Gastroesophageal sphincter (tissue), 4 donors: ENCODE measurements around the gene MEIS2. TPM values are rescaled to one million over a fixed set of nuclear protein-coding genes. Genes with fewer than 3 reads are reported as not detected.
A peak's percentile ranks its signal among the peaks of the same experiment; 100 is the strongest.

Experiments
- ATAC-seq: fragments of 150-250 bp; one replicate; pipeline ENCODE4 v1.9.1; 2016; ENCODE audit warnings: mild to moderate bottlenecking, moderate library complexity
- H3K27ac ChIP-seq, 4 donors: fragments of 200-600 bp; sonication (generic) in 3 of 4; 1 replicate in 3 of 4; 2 replicates in 1 of 4; pipeline ENCODE4 v1.5.1; 2016 to 2019
- H3K27me3 ChIP-seq: fragments of 200-600 bp; sonication (generic); one replicate; pipeline ENCODE4 v1.5.1; 2019
- H3K36me3 ChIP-seq, 2 donors: fragments of 200-600 bp; sonication (generic); one replicate each; pipeline ENCODE4 v1.5.1; 2019; ENCODE audit warnings: control low read depth in 1 of 2
- H3K4me1 ChIP-seq, 3 donors: fragments of 200-600 bp; sonication (generic); 1 replicate in 2 of 3; 2 replicates in 1 of 3; pipeline ENCODE4 v1.5.1; 2016 to 2019; ENCODE audit warnings: control low read depth in 2 of 3
- H3K4me3 ChIP-seq, 2 donors: fragments of 200-600 bp; sonication (generic); one replicate each; pipeline ENCODE4 v1.5.1; 2019; ENCODE audit warnings: mild to moderate bottlenecking in 1 of 2, moderate library complexity in 1 of 2
- H3K9me3 ChIP-seq, 3 donors: fragments of 200-600 bp; sonication (generic); one replicate each; pipeline ENCODE4 v1.5.1; 2017 to 2019; ENCODE audit warnings: control low read depth in 2 of 3
- EP300 ChIP-seq: sonication (generic); formaldehyde crosslinking; IDR thresholded peaks from one replicate; pipeline ENCODE4 v1.6.1; 2017; ENCODE audit warnings: antibody characterized with exemption, mild to moderate bottlenecking
- POLR2A ChIP-seq, 2 donors: fragments of 450-650 bp; IDR thresholded peaks; one replicate each; pipeline ENCODE4 v1.6.1; 2017; ENCODE audit warnings: antibody characterized with exemption in 2 of 2, mild to moderate bottlenecking in 2 of 2, moderate library complexity in 1 of 2
- POLR2AphosphoS5 ChIP-seq: sonication (generic); formaldehyde crosslinking; IDR thresholded peaks from one replicate; pipeline ENCODE4 v1.6.1; 2017; ENCODE audit warnings: antibody characterized with exemption
- WGBS, 2 donors: methylation state at CpG; one replicate each; pipeline ENCODE4 v1.1.5; 2018; ENCODE audit warnings: low coverage in 1 of 2; 5-methylcytosine and 5-hydroxymethylcytosine counted together
- total RNA-seq, 4 donors: library from RNA; depleted of rRNA; stranded (reverse); fragments of >200 nt; gene quantifications; one replicate each; pipeline ENCODE4 v1.1.0, GENCODE V29; 2016
- TF ChIP-seq, protein P1 (sequence below), 4 experiments: fragments of 200-600 bp in 2 of 4; fragments of 450-650 bp in 2 of 4; sonication (generic) in 1 of 4; IDR thresholded peaks; one replicate each; pipeline ENCODE4 v1.5.1; 2017 to 2019; ENCODE audit warnings: antibody characterized with exemption in 4 of 4, mild to moderate bottlenecking in 2 of 4, moderate library complexity in 2 of 4

The MEIS2 gene
- total RNA-seq, 4 donors from 2014 or later, result 43.1 to 108 (median 85.7) TPM

DNA sequence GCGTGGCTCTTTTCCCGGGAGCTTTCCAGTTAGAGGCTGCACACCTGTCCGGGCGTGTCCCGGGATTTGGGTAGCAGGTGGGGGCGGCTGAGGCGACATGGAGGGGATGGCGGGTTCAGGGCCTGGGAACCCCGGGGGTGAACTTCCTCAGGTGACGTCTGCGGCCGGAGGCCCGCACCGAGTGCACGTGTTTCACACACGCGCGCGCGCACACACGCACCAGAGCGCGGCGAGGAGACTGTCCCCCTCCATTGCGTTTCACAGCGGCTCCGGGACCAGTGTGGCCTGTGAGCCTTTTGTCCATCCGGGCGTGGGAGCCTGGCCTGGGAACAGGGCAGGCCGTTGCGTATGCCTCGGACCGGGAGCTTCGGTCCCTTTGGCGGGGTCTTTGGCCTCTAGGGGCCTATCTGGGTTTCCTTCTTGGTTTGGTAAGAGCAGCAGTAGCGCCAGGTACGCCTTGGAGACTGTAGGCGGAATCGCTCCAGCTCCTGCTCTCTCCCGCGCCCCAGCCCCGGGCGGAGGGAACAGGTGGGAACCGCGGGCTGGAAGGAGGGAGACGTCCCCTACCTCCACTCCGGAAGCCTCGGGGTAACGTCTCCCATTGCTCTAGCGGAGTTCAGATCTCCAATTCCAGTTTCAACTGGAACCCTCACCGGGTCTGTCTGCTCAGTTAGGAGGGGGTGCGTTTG, 220.0 kb downstream of the MEIS2 start:
- Histone ChIP-seq H3K27ac (no peak overlapping the region), H3K4me3 (no peak overlapping the region), H3K27me3 (peaks cover 42% of the 10 kb centered on the region), H3K36me3 (no peaks in the 10 kb centered on the region), H3K4me1 (peaks cover 0 to 33% (median 3%) of the 10 kb centered on the region in 3 donors), H3K9me3 (no peaks in the 10 kb centered on the region)
- TF ChIP-seq POLR2AphosphoS5 (no peak), EP300 (no peak), POLR2A (IDR thresholded peaks at IDR 0.05) (no peak)
- TF ChIP-seq, protein P1, sequence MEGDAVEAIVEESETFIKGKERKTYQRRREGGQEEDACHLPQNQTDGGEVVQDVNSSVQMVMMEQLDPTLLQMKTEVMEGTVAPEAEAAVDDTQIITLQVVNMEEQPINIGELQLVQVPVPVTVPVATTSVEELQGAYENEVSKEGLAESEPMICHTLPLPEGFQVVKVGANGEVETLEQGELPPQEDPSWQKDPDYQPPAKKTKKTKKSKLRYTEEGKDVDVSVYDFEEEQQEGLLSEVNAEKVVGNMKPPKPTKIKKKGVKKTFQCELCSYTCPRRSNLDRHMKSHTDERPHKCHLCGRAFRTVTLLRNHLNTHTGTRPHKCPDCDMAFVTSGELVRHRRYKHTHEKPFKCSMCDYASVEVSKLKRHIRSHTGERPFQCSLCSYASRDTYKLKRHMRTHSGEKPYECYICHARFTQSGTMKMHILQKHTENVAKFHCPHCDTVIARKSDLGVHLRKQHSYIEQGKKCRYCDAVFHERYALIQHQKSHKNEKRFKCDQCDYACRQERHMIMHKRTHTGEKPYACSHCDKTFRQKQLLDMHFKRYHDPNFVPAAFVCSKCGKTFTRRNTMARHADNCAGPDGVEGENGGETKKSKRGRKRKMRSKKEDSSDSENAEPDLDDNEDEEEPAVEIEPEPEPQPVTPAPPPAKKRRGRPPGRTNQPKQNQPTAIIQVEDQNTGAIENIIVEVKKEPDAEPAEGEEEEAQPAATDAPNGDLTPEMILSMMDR (IDR thresholded peaks at IDR 0.05), result no peak
- ATAC-seq, result no peak
- WGBS, 2 donors, result 68 to 90% methylated on average over 2 to 16 of the region's 52 CpGs

DNA sequence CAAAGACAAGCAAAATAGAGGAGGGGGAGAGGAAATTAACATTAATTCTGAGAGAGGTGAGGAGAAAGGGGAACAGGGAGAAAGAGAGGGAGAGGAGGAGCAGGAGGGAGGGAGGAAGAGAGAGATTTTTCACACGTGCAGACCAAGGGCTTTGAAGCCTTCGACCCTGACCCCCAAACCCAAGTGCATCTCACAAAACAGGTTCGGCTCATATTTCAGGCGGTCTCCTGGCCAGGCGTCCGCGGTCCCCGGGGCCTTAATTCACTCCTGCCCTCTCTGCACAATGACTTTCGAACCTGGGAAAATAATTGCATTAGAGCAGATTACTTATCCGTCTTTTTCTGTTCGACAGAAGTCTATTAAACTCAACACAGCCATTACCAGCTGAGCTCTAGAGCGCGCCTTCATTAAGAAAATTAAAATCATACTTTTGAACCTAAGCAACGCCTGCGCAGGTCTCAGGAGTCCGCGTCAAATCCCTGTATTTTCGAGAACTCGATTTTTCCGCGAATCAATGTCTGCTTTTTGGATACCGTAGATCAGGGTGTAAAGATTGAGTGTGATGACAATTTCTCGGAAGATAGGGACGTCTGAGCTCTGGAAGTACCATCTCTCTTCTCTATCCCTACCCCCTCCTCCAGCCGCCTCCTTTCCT, 220.7 kb downstream of the MEIS2 start:
- no peak overlapping the region for H3K4me3 ChIP-seq
- H3K4me1 ChIP-seq, result peaks cover 0 to 30% (median 3%) of the 10 kb centered on the region in 3 donors
- ATAC-seq, result no peak
- WGBS, 2 donors, result 71 to 79% methylated on average over 19 of the region's 25 CpGs
- H3K27me3 ChIP-seq, result peaks cover 42% of the 10 kb centered on the region
- no peaks in the 10 kb centered on the region for H3K9me3 ChIP-seq
- TF ChIP-seq, protein P1 (IDR thresholded peaks at IDR 0.05), result no peak
- no peak for TF ChIP-seq POLR2AphosphoS5
- no peak for TF ChIP-seq POLR2A (IDR thresholded peaks at IDR 0.05)
- H3K36me3 ChIP-seq, result no peaks in the 10 kb centered on the region
- H3K27ac ChIP-seq, result no peak overlapping the region

DNA sequence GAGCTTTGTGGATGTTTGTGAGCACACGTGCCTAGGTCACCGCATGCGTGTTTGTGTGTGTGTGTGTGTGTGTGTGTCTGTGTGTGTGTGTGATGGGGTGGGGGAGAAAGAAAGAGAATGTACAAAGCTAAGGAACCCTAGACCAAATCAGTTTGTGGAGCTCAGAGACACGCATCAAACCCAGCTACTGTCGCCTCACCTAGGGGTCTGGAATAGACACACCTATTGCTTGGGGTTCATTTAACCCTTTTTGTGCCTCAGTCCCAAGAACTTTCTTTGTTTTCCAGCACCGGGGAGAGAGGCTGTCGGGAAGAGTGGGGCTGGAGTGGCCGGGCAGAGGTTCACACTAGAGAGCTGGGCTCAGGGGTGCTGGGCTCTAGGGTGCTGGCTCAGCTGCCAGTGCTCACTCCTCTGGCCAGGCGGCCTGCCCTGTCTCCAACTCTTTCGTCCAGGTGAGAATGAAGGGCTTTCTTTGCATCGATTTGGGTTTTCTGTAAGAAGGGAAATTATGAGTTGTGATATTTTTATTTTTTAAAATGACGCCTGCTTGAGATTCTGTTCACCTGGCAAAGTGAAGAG, 221.6 kb downstream of the MEIS2 start:
- H3K9me3 ChIP-seq, result no peaks in the 10 kb centered on the region
- no peak overlapping the region for H3K27ac ChIP-seq
- peaks cover 42% of the 10 kb centered on the region for H3K27me3 ChIP-seq
- H3K36me3 ChIP-seq, result no peaks in the 10 kb centered on the region
- no peak for ATAC-seq
- 44 to 69% methylated on average over 9 of the region's 12 CpGs for WGBS, 2 donors
- no peak for TF ChIP-seq POLR2AphosphoS5
- no peak for TF ChIP-seq POLR2A (IDR thresholded peaks at IDR 0.05)
- no peak for TF ChIP-seq EP300
- TF ChIP-seq, protein P1 (IDR thresholded peaks at IDR 0.05), result no peak
- H3K4me1 ChIP-seq, result peaks cover 0 to 21% (median 3%) of the 10 kb centered on the region in 3 donors
- H3K4me3 ChIP-seq, result peak overlapping the region in 1 of 2 donors; percentile 16

DNA sequence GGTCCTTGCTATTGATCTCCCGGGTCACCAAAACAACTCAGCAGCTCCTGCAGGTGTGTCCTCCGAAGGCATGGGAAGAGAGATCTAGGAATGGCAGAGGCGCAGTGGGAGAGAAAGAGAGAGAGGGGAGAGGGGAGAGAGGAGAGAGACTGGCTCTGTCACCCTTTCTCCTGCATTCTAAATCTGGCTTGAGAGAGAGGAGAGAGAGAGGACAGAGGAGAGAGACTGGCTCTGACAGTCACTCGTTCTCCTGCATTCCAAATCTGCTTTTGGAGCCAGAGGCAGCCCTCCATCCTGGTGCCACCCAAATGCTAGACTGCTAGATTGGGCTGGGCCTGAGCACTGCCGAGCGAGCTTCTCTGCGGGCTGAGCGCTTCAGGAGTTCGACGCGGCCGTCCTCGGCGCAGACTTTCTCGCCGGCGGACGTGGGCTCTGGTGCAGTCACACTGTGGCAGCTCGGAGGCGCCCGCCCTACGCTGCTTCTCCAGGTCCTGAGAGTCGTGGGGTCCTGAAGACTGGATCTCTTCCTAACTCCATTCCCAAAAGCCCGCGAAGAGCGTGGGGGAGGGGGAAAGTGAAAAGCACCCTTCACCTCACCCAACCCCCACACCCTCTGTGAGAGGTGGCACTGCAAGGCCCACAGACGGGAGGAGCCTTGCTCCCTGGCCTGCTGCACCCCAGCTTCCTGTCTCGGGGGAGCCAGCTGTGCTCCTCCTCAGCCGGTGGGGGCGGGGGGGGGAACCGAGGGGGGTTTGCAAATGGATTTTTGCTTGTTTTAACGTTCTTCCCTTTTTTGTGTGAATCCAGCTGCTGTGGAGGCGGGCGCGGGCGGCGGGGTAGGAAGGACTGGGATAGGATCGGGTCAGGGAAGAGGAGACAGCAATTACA, 222.3 kb downstream of the MEIS2 start:
- H3K4me3 ChIP-seq, result peak overlapping the region in 1 of 2 donors; percentile 16
- WGBS, 2 donors, result 27 to 63% methylated on average over 4 to 9 of the region's 38 CpGs
- no peak for ATAC-seq
- H3K9me3 ChIP-seq, result no peaks in the 10 kb centered on the region
- H3K27me3 ChIP-seq, result peaks cover 37% of the 10 kb centered on the region
- no peak for TF ChIP-seq EP300
- peaks cover 0 to 14% (median 0%) of the 10 kb centered on the region in 3 donors for H3K4me1 ChIP-seq
- no peak overlapping the region for H3K27ac ChIP-seq
- no peaks in the 10 kb centered on the region for H3K36me3 ChIP-seq

DNA sequence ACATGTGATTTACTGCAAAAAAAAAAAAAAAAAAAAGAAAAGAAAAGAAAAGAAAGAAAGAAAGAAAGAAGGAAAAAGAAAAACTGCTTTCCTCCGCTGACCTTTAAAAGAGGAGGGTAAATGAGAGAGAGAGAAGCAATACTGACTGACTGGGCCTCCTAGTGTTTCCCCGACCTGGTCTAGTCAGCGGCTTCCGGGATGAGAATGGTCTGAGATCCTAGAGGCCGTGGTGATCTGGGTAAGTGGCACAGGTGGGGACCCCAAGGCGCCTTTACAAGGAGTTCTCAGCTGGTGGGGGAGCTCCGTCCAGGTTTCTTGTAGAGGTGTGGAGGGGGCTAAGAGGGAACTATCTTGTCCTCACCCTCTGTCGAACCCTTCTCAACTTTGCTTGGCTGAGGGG, 223.1 kb downstream of the MEIS2 start:
- Histone ChIP-seq H3K4me3 (no peak overlapping the region), H3K9me3 (no peaks in the 10 kb centered on the region), H3K36me3 (no peaks in the 10 kb centered on the region), H3K27ac (no peak overlapping the region), H3K27me3 (peaks cover 29% of the 10 kb centered on the region), H3K4me1 (peaks cover 0 to 6% (median 0%) of the 10 kb centered on the region in 3 donors)
- no peak for ATAC-seq
- WGBS, 2 donors, result 49 to 82% methylated on average over 5 to 6 of the region's 8 CpGs
- TF ChIP-seq POLR2A (IDR thresholded peaks at IDR 0.05) (no peak), EP300 (no peak), POLR2AphosphoS5 (no peak)
- TF ChIP-seq, protein P1 (IDR thresholded peaks at IDR 0.05), result no peak
